ENCODE results near the gene SRGAP3.

The SRGAP3 gene

DNA sequence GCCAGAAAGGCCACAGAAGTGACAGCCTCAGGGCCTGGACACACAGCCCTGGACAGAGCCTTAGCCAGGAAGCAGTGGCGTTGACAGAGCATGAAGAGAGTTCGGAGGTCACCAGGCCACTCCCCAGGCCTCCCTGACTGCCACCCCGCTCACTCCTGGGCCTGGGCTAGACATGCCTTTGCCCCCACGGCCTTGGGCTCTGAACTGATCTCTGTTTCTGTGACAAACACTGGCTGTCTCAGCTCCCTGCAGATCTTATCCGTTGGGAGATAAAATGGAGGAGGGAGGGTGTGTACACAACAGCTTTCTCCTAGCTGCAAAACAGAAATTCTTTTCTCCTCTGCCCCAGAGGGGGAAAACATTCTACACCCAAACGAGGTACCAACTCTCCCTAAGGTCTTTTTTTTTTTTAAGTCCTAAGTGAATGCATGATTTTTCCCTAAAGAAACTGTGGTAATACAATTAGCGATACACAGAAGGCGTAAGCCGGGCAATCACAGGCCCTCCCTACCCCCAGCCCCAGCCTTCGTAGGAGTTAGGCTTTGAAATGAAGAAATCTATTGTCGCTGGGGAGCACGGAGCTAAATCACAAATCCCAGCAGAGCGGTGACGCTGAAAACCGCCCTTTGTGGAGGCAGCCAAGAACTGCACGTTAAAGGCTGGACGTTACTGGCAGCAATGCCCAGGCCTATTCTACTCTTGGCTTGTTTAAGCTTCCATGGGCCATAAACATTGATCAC, 45.0 kb downstream of the SRGAP3 start:
- peak in 46 of 58 donors; percentile 23 to 81 (median 54) for DNase-seq

DNA sequence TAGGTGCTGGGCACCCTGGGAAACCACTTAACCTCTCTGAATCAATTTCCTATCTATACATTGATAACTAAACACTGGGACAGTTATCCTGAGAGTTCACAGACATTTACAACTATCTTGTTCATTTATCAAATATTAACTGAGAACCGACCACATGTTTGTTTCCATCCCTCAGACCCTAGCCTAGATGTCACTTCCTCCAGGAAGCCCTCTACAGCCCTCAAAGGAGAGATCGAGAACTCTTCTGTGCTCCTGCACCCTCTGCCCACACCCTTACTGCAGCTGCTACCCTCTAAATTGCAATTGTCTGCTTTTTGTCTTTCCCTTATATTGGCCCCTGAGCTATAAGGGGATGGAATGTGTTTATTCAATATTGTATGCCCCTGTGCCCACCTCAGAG, 46.1 kb downstream of the SRGAP3 start:
- no peak for DNase-seq

DNA sequence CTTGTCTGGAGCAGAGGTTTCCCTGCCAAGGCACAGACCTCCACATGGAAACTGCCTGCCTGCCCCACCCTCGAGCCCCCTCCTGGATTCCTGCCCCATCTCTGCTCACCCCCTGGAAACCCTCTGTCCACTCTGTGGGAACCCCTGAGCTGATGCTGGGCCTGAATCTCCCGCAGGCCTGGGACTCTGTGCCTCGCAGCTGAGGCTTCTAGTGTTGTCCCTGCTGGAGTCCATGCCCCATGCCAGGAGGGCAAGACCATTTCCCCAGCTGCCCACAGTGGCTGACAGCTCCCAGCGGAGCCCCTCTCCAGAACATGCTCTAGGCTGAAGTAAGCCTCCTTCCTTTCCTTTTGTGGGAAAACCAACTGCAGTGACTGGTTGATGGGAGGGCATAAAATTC, 46.9 kb downstream of the SRGAP3 start:
- DNase-seq, result no peak

DNA sequence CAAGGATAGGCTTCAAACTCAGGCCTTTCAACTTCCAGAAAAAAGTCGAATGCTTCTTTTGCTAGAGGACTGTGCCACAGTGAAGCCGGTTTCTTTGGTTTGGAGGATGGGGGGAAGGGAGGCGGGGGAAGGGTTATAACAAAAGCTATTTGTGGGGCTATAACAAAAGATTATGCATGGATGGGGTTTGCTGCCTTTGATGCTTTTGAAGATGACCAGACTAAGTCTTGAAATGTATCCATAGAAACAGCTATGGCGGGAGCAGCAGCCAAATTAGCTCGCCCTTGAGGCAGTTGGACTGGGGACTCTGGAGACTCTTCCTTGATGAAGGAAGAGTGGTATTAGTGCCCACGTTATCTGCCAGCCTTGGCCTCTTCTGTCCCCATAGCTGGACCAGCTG, 47.5 kb downstream of the SRGAP3 start:
- peak in 6 of 58 donors; percentile 16 to 49 (median 20) for DNase-seq

DNA sequence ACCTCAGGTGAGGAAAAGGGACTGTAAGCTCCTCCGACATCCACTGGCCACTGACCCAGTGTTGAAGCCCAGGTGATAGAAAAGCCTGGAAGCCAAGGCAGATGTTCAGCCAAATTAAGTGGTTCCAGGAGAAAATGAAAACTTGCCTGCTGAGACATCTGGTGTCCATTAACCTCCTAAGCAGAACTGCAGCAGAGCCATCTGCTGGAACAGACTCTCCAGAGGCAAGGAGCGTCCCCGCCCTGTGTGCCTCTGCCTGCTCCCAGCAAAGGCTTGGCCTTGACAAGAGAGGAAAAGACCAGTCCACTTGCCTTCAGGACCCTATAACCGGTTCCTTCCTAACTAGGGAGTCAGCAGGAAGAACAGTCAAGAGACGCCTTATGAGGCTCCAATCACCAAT, 48.2 kb downstream of the SRGAP3 start:
- peak in 3 of 58 donors; percentile 7 to 21 (median 12) for DNase-seq

DNA sequence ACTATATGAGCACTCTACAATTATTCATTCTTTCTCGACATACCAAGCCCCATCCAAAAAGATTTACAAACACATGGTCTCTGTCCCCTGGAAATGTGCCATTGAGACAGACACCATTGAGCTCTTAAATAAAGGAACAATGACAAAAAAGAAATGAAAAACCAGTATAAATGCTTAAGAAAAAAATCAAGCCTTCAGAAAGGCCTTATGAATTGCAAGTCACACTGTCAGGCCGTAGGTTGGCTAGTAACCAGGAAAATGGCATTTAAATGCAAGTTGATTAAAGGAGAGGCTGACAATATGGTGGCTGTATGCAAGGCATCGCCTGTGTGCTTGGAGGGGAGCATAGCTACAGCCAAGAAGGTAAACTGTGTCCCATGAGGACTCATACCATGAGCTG, 49.7 kb downstream of the SRGAP3 start:
- DNase-seq, result no peak

DNA sequence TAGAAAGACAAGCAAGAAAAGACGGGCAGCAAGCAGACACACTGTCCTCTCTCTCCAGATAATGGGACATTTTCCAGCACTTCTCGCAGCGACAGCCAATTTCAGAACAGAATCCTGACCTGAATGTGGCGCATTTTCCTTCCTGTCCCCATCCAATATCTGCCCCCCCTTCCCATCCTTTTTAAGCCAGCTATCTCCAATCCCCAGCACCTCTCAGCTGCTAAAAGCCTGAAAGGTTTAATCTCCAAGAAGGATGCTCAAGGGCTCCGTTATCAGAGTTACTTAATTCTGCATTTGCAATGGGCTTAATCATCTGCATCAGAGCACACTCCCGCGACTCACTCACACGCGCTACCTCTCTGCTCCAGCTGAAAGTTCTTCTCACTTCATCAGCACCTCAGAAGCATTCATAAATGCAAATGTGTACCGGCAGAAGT, 50.5 kb downstream of the SRGAP3 start:
- peak in 39 of 58 donors; percentile 9 to 80 (median 43) for DNase-seq

DNA sequence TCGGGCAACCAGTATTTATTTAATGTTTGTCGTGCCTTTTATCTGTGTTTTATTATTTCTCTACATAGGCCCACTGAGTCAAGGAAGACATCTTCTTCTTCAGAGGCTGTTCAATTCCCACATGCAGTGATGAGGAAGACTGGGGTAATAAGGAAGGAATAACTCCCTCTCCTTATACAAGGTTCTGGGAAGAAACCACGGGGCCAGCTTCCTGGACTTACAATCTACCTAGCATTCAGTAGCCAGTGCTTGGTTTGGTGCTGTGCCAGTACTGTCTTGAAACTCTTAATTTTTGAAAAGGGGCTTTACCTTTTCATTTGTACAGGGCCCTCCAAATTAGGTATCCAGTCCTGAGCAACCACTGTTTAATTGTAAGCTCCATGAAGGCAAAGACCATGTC, 51.2 kb downstream of the SRGAP3 start:
- DNase-seq, result no peak

DNA sequence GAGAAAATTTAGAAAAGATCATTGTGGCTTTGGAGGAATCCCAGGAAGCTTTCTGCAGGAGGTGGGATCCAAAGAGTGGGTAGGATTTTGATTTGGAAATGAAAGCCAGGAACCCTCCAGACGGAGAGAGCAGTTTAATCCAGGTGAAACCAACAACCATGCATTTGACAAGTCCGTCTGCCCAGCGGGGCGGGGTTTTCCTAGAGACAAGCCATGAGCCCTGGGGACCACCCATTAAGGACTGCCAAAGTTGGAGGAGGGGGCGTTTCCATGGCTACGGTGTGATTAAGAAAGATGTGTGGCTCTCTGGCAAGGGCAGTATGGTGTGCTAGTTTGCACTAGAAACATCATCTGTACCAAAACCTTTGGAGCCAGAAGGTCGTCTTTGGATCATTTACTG, 53.4 kb downstream of the SRGAP3 start:
- DNase-seq, result no peak

DNA sequence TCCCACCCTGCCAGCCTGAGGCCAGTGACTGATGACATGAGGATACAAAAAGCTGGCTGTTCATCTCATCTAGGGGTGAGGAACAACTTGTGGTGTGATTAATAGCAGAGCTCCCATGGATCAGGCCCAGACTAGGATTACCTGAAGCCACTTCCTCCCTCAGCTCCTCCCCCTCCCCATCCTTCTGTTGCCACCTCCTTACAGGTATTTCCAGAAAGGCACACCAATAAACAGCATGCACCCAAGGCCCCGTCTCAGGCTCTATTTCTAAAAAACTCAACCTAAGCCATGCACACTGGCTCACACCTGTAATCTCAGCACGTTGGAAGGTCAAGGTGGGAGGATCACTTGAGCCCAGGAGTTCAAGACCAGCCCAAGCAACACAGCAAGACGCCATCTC, 54.1 kb downstream of the SRGAP3 start:
- DNase-seq, result no peak

DNA sequence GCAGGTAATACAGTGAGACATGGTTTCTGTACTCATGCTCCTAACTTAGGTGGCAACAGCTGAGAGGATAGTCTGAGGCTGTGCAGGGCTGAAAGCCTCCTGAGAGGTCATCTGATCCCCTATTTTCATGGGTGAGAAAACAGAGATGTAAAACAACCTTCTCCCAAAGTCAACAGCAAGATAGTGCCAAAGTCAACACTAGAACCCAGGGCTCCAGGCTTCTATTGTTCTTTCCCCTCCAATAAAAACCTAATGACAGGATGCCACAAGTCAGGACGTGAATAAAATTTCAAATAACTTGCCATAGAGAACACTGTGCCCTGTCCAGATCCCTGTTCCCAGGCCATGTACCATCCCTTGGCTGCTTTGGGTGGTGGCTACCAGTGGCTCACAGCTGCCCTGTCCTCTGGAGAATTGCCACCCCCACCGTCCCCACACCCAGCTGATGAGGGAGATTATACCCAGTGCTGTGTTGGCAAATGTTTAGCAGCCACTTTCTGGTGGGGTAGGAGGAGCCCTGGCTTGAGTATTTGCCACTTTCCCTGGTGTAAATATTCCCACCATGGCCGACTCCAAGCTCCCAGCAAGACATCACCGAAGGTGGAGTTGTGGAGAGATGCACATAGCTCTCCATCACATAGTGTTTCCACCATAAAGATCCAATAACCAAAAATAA, 54.8 kb downstream of the SRGAP3 start:
- no peak for DNase-seq

DNA sequence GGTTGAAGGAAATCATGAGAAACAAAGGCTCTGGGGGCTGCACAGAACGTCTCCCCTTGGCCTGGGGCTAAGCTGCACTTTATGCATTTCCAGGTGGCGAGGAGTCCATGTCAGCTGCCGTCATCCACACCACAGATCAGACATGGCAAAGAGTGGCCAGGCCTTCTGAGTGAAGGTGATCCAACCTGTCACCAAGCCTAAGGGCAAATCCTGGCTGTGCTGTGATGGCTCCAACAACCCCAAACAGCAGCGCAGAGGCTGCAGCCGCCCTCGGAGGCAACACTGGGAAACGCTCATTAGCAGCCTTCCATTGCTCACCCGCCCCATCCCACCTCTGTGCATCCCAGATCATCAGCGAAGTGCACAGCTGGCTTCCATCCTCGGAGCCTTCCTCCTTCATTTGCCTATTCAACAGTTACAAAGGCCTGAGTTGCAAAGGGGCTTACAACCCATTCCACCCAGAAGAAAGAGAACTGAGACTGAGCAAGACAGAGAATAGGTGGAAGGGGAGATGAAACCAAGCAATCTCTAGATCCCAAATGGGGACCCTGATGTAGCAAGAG, 55.7 kb downstream of the SRGAP3 start:
- DNase-seq, result no peak

DNA sequence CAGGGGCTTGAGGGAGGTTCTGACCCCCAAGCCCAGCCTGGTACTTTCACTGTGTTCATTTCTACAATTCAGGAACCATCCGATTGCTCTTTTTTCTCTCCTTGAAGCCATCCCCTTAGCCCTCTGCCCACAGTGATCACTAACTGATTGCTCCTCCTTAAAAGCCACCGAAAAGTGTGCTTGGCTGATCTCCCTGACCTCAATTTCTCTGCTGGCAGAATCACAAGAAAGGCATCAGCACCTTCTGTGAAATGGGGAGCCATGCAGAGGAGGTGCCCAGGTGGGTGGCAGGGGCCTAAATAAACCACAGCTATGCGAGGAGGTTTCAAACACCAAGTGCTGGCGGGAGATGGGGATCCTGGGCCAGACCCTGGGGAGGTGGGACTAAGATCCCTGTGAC, 56.2 kb downstream of the SRGAP3 start:
- no peak for DNase-seq

DNA sequence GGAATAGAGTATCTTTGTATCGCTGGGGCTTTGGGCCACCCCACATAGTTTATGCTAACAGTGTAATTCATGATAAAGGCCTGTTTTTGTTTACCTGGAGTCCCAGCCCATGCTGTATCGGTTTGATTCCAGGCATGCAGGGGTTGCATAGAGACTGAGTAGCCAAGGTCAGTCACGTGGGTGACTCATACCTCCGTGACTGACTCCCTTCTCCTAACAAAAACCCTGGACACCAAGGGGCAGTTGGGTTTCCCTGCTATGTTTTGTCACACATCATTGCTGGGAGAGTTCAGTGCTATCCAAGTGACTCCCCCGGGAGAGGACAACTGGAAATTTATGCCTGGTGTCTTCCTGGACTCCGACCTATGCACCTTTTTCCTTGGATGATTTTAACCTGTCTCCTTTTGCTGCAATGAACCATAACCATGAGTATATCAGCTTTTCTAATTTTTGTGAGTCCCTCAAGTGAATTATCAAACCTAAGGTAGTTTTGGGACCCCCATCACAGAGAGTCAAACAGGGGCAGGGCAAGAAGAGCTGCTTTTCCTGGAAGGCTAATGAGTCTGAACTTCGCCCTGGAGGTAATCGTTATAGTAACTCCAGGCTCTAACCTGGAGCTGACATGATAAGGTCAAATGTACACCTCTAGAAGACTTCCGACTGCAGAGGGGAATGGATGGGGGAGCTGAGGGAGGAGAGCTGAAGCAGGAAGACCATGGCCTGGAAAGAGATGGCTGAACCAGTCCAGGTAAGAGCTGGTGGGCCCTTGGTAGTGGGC, 57.0 kb downstream of the SRGAP3 start:
- DNase-seq, result no peak

DNA sequence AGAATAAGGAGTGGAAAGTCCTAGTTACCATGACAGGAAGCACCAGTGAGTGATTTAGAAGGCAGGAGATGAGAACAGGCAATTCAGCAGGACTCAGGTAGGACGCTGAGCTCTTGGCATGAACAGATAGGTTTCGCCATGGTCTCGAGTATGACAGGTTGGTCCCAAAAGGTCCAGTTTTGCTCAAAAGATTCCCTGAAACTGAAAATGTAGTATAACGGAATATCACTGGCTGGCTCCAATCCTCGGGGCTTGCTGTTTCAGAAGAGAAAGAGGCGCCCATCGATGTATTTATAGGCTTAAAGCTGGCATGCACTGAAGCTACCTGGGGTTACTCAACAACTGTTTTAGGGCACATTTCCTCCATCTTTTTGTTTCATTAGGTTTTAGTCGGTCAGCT, 59.2 kb downstream of the SRGAP3 start:
- no peak for DNase-seq

DNA sequence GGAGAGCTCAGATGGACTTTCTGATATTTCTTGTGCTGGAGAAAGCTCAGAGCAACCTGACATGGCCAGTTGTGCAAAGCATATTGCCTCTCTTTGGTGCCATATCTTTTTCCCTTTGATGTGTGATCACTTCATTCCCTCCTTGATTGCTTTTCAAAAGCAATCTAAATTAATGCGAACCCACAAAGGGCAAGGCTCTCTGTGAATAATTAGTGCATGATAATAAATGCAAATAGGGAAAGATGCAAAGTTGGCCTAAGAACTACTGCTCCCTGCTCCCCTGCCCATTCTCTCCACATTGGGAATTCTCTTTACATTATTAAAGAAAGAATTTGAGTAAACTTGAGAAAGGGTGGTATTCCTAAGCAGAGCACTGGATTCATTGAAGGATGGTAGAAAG, 60.9 kb downstream of the SRGAP3 start:
- no peak for DNase-seq

DNA sequence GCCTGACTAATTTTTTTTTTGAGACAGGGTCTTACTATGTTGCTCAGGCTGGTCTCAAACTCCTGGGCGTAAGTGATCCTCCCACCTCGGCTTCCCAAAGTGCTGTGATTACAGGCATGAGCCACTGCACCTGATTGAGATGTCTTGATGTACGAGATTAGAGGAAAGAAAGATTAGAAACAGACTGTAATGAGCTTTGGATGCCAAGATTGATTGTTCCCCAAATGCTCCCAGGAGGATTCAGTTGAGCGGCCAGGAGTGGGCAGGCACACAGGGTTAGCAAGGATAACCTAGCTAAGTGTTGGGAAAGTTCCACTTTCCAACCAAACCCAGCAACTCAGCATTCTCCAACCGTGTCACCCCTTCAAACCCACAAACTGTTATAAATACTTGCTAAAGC, 63.7 kb downstream of the SRGAP3 start:
- DNase-seq, result no peak

DNA sequence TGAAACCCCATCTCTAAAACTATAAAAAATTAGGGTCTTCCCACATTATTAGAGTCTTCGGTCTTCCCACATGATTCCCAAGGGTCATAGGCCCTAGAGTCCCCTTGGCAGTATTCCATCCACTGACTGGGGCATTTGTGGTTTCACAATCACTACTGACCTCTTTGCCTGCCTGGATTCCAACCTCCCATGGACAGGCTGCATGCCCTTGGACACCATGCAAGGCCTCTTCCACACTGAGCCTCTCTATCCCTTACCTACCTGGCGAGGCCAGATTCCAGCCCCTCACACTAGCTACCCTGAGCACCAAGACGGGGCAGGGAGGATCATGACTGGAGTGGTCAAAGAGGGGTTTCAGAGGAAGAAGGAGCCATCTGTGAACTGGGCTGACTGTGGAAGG, 64.4 kb downstream of the SRGAP3 start:
- no peak for DNase-seq

DNA sequence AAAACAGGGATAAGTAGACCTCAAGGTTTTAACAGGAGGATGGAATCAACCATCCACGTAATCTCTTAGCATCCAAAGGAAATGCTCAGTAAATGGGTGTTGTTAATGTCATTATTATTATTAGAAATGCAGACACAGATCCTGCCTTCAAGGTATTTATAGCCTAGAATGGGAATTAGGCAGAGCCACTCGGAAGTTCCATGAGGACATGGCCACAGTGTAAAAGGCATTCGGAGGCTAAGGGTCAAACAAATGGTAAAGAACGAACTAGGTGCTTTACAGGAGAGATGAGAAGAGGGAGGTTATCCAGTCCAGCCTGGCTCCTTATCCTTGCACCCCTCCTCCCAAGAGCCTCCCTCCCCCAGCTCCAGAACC, 65.0 kb downstream of the SRGAP3 start:
- DNase-seq, result no peak

DNA sequence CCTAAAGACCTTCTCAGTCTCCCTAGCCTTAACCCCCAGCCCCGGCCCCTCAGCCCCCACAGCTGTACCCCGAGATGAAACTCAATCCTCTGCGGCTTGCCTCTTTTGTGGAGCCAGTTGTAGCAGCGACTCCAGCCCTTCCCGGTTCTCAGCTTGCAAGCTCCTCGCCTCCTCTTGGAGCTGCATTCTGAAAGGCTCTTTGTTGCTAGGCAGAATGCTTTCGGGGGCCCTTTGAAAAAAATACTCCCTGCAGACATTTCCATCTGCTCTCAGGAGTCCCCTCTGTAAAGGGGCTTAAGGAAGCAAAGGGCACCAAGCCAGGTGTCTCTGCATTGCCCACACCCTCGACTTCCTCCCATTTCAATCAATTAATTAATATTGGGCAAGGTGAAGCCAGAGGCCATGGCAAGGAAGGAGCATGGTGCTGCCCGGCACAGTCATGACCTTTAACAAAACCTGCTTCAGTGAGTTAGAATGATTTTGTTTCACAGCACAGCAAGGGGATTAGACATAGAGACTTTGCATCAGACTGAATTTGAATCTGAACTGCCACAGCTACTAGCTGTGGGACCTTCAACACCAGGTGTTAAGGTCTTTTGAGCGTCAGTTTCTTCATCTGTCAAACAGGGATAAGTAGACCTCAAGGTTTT, 65.5 kb downstream of the SRGAP3 start:
- peak in 51 of 58 donors; percentile 3 to 77 (median 48) for DNase-seq

DNA sequence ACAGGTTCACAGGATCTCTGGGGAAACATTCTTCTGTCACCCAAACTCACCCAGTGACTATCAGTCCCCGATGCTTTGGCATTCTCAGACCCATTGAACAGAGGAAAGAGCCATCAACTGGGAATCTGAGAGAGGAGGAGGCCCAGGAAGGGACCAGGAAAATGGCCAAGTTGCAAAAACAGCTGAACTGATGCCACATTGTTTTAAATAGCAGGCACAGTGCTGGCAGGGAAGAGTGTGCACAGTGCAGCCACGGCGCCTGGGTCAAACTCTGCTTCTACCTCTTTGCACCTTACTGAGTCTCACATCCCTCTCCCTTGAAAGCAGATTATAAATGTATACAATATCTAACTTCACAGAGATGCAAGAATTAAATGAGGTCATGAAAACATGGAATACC, 66.4 kb downstream of the SRGAP3 start:
- DNase-seq, result peak in 42 of 58 donors; percentile 21 to 75 (median 50)

DNA sequence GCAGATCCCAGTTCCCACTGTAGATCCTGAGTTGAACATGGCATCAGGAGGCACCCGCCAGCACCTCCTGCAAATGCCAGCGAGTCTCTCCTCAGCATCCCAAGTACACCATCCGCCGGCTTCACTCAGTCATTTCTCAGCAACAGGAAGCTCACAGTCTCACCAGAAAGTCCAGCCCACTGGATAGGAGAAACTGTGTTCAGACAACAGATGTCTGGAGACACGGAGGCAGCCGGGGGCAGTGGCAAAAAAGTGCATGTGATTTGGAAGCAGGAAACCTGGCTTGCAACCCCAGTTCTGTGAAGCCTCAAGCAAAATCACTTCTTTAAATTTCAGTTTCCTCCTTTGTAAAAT, 68.7 kb downstream of the SRGAP3 start:
- DNase-seq, result peak in 38 of 58 donors; percentile 16 to 81 (median 44)
